Kidney glomerular epithelial cell (primary cell): ENCODE results near the gene RPTN.
A peak's percentile ranks its signal among the peaks of the same experiment; 100 is the strongest.

Experiments
- DNase-seq: peaks from one replicate; lab custom pipeline; 2025; lab: John Stamatoyannopoulos, UW

Gene RPTN

GRCh38 chr1:152159144-152159543, at the start of gene RPTN:
Gene RPTN, minus strand, starts transcription at chr1:152159228. Its CDS starts 1,339 bp downstream, at chr1:152157889.
- no peak for DNase-seq

GRCh38 chr1:152198982-152199381, 40.0 kb upstream of the RPTN start:
- no peak for DNase-seq

- no peak for DNase-seq
Observed at GRCh38 chr1:152197361-152197941, 38.4 kb upstream of the RPTN start.

GRCh38 chr1:152191711-152192110, 32.7 kb upstream of the RPTN start:
- no peak for DNase-seq

GRCh38 chr1:152191260-152191659, 32.2 kb upstream of the RPTN start:
- DNase-seq, result no peak

- DNase-seq, result no peak
Observed at GRCh38 chr1:152190589-152190988, 31.6 kb upstream of the RPTN start.

- DNase-seq, result peak; percentile 76
Observed at GRCh38 chr1:152189657-152190442, 30.8 kb upstream of the RPTN start.

- peak; percentile 17 for DNase-seq
Observed at GRCh38 chr1:152188673-152189591, 29.9 kb upstream of the RPTN start.

- DNase-seq, result peak; percentile 61
Observed at GRCh38 chr1:152186556-152187285, 27.7 kb upstream of the RPTN start.

- DNase-seq, result peak; percentile 69
Observed at GRCh38 chr1:152185544-152186391, 26.7 kb upstream of the RPTN start.

- DNase-seq, result peak; percentile 67
Observed at GRCh38 chr1:152182944-152183361, 23.9 kb upstream of the RPTN start.

GRCh38 chr1:152182431-152182830, 23.4 kb upstream of the RPTN start:
- peak; percentile 22 for DNase-seq

GRCh38 chr1:152179566-152179965, 20.5 kb upstream of the RPTN start:
- DNase-seq, result no peak

- DNase-seq, result no peak
Observed at GRCh38 chr1:152170287-152170905, 11.4 kb upstream of the RPTN start.

GRCh38 chr1:152169366-152170025, 10.5 kb upstream of the RPTN start:
- no peak for DNase-seq

- no peak for DNase-seq
Observed at GRCh38 chr1:152168535-152168868, 9.5 kb upstream of the RPTN start.

- peak; percentile 96 for DNase-seq
Observed at GRCh38 chr1:152167835-152168534, 9.0 kb upstream of the RPTN start.

GRCh38 chr1:152166966-152167365, 7.9 kb upstream of the RPTN start:
- DNase-seq, result no peak
